GM19397 (cell line): Measurements from ENCODE around the gene CSF1.
"Not testable (repeated sequence)": the region's sequence is repeated elsewhere in the genome, so short reads cannot be mapped to it uniquely, and the experiment has no call there.

Source experiments
- ATAC-seq: cut with Tn5 transposase; IDR thresholded peaks from one replicate; pipeline ENCODE4 v1.9.1; 2021; ENCODE audit warnings: mild to moderate bottlenecking, moderate library complexity; ENCODE audit not compliant: unreplicated experiment

CSF1 gene

DNA sequence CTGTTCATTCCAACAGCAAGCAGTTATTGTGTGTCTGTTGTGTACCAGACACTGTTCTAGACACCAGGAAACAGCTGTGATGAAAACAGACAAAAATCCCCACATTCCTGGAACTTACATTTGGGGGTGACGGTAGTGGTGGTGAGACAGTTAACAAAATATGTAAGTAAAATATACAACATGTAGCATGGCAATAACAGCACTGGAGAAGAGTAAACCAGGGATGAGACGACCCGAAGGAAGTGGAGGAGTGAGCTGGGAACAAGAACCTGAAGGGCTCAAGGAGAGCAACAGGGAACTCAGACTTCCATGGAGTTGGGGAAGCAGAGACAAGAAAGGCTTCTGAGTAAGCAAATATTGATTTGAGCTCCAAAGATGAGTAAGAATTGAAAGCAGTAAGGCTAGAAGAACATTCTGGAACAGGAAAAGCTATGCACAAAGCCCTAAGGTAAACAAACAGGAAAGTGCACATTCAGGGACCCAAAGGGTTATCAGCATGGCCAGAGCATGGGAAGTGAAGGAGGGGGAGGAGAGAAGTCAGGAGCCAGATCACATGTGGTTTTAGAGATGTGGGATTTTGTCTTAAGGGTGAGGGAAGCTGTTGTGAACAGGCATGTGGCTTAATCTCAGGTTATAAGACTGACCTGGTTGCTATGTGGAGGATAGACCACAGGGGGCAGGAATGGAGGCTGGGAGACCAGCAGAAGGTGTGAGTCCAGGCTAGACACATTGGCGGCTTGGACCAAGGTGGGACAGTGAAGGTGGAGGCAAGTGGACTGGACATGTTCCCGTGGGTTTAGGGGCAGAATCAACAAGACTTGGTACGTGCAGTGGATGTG lies 7.3 kb downstream of the CSF1 start:
- ATAC-seq: no peak

DNA sequence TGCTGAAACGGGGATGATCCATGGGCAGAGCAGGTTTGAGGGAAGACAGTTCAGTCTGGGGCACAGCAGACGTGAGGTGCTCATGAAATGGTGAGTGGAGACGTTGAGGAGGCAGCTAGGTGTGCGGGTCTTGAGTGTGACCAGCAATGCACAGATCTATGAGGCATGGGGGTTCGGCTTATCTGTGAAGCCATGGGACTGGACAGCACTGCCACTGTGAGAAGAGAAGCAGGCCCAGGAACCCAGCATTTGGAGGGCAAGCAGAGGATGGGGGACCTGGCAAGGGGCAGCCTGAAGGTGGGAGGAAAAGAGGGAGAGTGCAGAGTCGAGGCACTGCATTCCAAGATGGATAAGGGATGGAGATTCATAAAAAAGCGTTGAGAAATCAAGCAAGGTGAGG lies 8.0 kb downstream of the CSF1 start:
- ATAC-seq: no peak

DNA sequence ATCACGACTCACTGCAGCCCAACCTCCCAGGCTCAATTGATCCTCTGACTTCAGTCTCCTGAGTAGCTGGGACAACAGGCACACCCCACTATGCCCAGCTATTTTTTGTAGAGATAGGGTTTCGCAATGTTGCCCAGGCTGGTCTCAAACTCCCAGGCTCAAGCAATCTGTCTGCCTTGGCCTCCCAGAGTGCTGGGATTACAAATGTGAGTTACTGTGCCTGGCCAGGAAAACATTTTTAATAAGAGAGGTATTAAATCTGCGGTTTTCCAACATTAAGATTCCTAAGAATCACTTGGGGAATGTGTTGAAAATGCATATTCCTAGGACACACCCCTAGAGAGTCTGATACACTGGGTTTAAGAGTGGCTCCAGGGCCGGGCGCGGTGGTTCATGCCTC lies 8.7 kb downstream of the CSF1 start:
- no peak for ATAC-seq

DNA sequence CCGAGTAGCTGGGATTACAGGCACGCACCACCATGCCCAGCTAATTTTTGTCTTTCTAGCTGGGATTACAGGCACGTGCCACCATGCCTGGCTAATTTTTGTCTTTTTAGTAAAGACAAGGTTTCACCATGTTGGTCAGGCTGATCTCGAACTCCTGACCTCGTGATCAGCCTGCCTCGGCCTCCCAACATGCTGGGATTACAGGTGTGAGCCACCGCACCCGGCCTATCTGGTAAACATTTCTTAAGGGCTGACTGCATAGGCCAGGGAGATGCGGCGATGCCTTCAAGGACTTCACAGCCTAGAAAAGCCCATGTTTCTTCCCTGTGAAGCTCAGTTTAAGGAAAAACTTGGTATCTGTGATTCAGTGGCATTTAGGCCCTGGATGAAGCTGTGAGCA lies 9.7 kb downstream of the CSF1 start:
- not testable (repeated sequence) for ATAC-seq

DNA sequence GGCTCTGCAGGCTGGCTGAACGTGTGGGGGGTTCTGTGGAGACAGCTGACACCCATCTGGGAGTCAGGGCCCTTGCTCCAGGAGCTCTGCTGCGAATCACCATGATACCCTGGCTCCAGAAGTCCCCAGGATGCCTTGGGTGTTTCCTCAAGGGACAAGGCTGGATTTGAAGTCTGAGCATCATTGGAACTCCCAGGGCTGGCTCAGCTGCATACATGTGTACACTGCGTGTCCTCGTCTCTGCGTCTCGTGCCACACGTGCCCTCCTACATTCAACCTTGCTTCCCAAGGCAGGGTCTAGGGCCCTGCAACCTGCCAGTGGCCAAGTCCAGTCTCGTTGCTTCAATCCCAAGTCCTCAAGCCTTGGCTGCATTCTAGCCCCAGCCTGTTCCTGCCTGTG lies 11.7 kb downstream of the CSF1 start:
- no peak for ATAC-seq

DNA sequence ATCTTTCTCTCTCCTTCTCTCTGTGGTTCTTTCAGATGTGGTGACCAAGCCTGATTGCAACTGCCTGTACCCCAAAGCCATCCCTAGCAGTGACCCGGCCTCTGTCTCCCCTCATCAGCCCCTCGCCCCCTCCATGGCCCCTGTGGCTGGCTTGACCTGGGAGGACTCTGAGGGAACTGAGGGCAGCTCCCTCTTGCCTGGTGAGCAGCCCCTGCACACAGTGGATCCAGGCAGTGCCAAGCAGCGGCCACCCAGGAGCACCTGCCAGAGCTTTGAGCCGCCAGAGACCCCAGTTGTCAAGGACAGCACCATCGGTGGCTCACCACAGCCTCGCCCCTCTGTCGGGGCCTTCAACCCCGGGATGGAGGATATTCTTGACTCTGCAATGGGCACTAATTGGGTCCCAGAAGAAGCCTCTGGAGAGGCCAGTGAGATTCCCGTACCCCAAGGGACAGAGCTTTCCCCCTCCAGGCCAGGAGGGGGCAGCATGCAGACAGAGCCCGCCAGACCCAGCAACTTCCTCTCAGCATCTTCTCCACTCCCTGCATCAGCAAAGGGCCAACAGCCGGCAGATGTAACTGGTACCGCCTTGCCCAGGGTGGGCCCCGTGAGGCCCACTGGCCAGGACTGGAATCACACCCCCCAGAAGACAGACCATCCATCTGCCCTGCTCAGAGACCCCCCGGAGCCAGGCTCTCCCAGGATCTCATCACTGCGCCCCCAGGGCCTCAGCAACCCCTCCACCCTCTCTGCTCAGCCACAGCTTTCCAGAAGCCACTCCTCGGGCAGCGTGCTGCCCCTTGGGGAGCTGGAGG lies 12.7 kb downstream of the CSF1 start:
- no peak for ATAC-seq

DNA sequence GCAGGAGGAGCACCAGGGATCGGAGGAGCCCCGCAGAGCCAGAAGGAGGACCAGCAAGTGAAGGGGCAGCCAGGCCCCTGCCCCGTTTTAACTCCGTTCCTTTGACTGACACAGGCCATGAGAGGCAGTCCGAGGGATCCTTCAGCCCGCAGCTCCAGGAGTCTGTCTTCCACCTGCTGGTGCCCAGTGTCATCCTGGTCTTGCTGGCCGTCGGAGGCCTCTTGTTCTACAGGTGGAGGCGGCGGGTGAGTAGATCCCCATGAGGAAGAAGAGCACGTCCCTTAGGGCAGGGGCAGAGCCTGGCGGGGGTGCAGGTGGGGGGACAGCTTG lies 13.3 kb downstream of the CSF1 start:
- ATAC-seq: no peak

DNA sequence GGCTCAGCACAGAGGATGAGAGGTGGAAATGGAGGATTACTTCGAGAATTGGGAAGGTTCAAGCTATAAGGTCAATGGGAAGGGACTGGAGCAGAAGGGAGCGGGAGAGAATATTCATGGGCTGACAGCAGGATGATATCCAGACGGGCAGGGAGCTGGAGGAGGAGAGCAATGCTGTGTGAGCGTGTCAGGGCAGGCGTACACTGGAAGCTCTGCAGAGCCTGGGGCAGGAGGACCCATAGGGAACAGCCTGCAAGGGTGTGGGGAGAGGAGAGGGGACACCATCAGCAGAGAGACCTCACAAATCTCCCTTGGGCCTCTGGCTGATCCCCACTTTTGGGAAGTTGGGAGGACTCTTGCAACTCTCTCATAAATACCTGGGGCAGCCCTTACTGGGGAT lies 13.7 kb downstream of the CSF1 start:
- ATAC-seq: no peak

DNA sequence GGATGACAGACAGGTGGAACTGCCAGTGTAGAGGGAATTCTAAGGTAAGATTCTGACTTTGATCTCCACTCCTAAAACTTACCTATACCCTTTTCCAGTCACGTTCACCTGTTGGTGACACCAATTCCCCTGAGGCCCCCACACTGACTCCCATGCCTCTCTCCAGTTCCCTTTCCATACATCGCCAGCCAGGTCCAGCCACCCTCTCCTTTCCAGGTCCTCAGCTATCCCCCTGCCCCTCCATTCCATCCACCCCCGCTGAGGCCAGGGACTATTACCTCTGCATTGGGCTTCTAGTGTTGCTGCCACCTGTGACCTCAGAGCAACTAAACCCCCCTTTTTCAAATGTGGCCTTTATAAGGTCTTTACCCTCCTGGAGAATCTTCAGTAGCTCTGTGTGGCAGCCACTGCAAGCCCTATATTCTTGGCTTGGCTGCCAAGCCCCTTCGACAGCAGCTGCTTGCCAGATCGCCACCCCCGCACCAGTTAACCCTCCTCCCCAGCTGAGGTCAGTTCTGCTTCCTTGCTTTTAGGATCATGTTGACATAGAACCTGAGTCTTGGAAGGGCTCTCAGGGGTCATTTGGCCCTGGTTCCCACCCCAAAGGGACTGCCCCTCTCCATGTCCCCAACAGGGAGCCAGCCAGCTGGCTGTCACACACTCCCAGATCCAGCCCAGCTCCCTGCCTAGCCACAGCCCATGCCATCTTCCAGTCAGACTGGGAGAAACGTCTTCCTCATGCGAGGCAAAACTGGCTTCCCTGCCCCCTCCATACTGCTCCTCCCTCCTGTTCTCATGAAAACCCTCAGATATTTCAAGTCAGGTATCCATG lies 14.7 kb downstream of the CSF1 start:
- no peak for ATAC-seq

DNA sequence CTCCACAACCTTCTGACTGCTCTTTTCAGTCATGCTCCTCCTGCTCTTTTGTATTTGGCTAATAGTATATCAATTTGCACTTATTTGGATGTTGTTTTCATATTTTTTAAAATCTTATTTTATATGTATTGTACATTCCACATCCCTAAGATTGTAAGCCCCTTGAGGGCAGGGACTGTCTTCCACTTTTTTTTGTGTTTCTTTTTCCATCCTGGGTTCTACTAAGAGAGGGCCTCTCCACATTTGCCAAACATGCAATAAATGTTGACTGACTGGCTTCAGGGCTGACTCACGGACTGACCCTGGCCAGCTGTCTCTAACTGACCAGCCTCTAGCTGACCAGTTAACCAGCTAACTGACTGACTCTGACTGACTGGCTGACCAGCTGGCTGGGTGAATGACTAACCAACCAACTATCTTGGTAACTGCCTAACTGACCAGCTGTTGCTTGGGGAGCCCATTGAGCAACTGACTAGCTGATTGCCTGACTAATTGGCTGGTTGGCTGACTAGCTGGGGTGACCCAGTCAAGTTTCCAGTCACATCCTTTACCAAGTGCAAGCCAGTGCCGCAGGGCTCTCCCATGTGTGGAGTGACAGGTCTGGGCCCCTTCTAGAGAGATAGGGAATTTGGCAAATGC lies 16.1 kb downstream of the CSF1 start:
- no peak for ATAC-seq

DNA sequence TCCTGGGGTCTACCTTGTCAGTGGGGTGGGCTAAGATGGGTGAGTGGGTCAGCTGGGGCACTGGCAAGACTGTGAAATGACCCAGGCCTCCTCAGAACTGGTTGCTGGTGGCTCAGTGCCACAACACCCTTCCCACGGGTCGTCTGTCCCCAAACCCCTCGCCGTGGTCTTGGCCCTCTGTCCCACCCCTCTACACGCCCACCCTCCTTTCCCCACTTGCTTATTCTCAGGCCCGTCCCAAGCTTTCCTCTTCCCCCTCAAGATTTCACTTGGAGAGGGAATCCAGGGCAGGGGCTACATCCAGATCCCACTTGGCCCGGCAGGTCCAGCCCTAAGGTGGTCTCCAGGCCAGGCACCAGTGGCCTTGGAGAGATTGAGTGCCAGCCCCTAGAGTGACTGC lies 16.7 kb downstream of the CSF1 start:
- ATAC-seq: no peak

DNA sequence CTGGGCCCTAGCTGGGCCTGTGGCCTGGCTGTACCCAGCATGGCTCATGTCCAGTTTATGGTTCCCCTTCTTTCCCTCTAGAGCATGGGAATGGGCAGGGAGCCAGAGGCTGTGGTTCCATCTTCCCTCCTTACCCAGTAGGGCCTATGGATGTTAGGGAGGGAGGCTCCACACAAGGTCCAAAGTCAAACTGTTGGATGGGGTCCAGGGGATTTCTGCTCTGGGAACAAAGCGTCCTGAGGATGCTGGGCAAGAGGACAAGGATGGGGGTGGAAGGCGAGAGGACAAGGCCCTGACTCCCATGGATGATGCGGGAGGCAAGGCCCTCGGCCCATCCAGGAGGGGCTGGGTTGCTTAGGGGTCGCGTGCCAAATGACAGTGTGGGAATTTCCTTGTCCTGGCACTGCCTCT lies 17.3 kb downstream of the CSF1 start:
- ATAC-seq: no peak

DNA sequence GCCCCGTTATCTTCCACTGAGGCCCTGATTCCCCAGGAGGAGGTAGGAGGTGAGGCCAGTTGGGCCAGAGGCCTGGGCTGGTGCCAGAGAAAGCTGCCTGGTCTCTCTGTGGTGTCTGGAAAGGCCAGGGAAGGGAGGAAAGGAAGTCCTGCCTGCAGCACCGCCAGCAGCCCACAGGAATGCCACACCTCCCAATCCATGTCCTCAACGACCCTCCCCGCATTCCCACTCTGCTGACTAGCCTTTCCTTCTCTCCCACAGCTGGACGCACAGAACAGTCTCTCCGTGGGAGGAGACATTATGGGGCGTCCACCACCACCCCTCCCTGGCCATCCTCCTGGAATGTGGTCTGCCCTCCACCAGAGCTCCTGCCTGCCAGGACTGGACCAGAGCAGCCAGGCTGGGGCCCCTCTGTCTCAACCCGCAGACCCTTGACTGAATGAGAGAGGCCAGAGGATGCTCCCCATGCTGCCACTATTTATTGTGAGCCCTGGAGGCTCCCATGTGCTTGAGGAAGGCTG lies 18.0 kb downstream of the CSF1 start:
- no peak for ATAC-seq

DNA sequence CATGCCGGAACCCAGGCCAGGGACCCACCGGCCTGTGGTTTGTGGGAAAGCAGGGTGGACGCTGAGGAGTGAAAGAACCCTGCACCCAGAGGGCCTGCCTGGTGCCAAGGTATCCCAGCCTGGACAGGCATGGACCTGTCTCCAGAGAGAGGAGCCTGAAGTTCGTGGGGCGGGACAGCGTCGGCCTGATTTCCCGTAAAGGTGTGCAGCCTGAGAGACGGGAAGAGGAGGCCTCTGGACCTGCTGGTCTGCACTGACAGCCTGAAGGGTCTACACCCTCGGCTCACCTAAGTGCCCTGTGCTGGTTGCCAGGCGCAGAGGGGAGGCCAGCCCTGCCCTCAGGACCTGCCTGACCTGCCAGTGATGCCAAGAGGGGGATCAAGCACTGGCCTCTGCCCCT lies 18.5 kb downstream of the CSF1 start:
- no peak for ATAC-seq

DNA sequence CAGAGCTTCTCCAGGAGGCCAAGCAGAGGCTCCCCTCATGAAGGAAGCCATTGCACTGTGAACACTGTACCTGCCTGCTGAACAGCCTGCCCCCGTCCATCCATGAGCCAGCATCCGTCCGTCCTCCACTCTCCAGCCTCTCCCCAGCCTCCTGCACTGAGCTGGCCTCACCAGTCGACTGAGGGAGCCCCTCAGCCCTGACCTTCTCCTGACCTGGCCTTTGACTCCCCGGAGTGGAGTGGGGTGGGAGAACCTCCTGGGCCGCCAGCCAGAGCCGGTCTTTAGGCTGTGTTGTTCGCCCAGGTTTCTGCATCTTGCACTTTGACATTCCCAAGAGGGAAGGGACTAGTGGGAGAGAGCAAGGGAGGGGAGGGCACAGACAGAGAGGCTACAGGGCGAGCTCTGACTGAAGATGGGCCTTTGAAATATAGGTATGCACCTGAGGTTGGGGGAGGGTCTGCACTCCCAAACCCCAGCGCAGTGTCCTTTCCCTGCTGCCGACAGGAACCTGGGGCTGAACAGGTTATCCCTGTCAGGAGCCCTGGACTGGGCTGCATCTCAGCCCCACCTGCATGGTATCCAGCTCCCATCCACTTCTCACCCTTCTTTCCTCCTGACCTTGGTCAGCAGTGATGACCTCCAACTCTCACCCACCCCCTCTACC lies 19.1 kb downstream of the CSF1 start:
- ATAC-seq: no peak

DNA sequence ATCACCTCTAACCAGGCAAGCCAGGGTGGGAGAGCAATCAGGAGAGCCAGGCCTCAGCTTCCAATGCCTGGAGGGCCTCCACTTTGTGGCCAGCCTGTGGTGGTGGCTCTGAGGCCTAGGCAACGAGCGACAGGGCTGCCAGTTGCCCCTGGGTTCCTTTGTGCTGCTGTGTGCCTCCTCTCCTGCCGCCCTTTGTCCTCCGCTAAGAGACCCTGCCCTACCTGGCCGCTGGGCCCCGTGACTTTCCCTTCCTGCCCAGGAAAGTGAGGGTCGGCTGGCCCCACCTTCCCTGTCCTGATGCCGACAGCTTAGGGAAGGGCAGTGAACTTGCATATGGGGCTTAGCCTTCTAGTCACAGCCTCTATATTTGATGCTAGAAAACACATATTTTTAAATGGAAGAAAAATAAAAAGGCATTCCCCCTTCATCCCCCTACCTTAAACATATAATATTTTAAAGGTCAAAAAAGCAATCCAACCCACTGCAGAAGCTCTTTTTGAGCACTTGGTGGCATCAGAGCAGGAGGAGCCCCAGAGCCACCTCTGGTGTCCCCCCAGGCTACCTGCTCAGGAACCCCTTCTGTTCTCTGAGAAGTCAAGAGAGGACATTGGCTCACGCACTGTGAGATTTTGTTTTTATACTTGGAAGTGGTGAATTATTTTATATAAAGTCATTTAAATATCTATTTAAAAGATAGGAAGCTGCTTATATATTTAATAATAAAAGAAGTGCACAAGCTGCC lies 19.8 kb downstream of the CSF1 start:
- no peak for ATAC-seq

DNA sequence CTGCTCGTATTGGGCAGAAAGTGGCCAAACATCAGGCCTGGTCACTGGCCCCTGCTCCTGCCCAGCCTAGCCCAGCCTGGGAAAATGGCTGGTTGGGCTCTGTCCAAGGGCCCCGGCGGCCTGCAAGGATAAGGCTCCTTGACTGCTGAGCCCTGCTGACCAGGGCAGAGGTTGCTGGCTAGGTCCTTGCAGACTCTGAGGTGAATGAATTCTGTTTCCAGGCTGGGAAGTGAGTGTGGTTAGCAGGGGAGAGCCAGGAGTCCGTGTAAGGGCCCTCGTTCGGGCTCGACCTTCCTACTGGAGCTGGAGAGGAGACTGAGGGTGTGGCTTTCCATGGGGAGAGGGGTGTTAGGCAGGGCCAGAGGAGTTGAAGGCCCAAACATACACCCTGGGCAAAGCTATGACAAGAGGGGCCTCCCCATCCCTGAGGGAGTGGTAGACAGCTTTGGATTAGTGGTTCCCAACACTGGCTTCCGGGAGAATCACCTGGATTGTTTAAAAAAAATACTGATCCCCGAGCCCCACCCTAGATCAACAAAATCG lies 20.6 kb downstream of the CSF1 start:
- ATAC-seq: no peak

DNA sequence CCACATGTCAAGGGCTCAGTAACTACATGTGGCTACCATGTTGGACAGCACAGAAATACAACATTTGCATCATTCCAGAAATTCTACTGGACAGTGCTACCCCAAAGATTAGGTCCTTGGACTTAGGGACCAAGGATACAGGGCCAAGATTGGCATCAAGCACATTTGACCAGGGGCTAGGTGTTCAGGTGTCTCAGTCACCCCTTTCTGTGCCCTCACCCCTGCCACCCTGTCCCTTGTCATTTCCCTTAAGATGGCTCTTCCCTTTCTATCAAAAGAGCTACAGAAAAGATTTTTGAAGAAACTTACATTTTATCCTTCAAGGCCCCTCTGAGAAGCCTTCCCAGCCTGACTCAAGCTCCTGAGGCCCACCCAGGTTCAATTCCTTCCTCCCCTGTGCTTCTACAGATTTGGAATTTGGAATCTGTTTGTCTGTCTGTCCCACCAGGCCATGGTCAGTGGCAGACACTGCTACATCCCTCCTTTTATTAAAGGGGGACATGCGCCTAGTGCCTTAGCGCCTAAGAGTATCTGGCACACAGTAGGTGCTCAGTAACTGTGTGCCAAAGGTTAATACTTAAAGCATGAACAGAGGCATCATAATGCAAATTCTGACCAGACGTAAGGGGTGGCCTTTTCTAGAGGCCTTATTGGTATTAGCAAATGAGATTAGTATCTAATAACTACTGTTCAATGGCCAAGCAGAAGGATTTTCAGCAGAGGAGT lies 21.4 kb downstream of the CSF1 start:
- no peak for ATAC-seq

DNA sequence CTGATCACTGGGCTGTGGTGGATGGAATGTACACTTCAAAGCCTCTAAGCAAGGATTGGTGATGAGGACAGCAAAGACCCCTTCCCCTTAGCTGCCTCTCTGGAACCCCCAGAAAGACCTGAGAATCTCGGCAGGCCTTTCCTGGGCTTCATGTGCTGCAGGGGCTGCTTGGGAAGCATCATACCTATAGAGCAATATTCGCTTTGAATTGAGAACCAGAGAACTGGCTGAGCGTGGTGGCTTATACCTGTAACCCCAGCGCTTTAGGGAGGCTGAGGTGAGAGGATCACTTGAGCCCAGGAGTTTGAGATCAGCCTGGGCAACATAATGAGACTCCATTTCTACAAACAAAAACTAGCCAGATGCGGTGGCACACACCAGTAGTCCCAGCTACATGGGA lies 22.0 kb downstream of the CSF1 start:
- no peak for ATAC-seq
